Mucosa of stomach (tissue), 1 donor: ENCODE data around the gene CPO.

Experiments used
- H3K27me3 ChIP-seq: one replicate; pipeline ENCODE4 v1.7.0; 2013; ENCODE audit warnings: mild to moderate bottlenecking, low read length; ENCODE audit not compliant: control insufficient read depth, insufficient read depth
- H3K36me3 ChIP-seq: one replicate; pipeline ENCODE4 v1.7.0; 2013; ENCODE audit warnings: low read length; ENCODE audit not compliant: control insufficient read depth, insufficient read depth
- H3K4me1 ChIP-seq: one replicate; pipeline ENCODE4 v1.7.0; 2013; ENCODE audit warnings: mild to moderate bottlenecking, low read length; ENCODE audit not compliant: control insufficient read depth, insufficient read depth
- H3K4me3 ChIP-seq: one replicate; pipeline ENCODE4 v1.7.0; 2013; ENCODE audit warnings: low read length
- H3K9ac ChIP-seq: one replicate; pipeline ENCODE4 v1.7.0; 2013; ENCODE audit warnings: mild to moderate bottlenecking, low read length, moderate library complexity
- H3K9me3 ChIP-seq: one replicate; pipeline ENCODE4 v1.7.0; 2013; ENCODE audit warnings: mild to moderate bottlenecking, low read length, moderate library complexity; ENCODE audit not compliant: control insufficient read depth
- donor health status: Pancreatic carcinoma.

CPO gene

GRCh38 chr2:206979365-206979764 is 40.0 kb downstream of the CPO start:
- Histone ChIP-seq H3K27me3 (no peaks in the 10 kb centered on the region), H3K36me3 (no peaks in the 10 kb centered on the region), H3K4me1 (peaks cover 6% of the 10 kb centered on the region), H3K4me3 (no peak overlapping the region), H3K9me3 (no peaks in the 10 kb centered on the region), H3K9ac (no peak overlapping the region)

- no peak overlapping the region for H3K4me3 ChIP-seq
- H3K36me3 ChIP-seq, result no peaks in the 10 kb centered on the region
- peaks cover 6% of the 10 kb centered on the region for H3K4me1 ChIP-seq
- H3K27me3 ChIP-seq, result no peaks in the 10 kb centered on the region
- no peak overlapping the region for H3K9ac ChIP-seq
- no peaks in the 10 kb centered on the region for H3K9me3 ChIP-seq
Measured at GRCh38 chr2:206979922-206980321, 40.6 kb downstream of the CPO start.

DNA sequence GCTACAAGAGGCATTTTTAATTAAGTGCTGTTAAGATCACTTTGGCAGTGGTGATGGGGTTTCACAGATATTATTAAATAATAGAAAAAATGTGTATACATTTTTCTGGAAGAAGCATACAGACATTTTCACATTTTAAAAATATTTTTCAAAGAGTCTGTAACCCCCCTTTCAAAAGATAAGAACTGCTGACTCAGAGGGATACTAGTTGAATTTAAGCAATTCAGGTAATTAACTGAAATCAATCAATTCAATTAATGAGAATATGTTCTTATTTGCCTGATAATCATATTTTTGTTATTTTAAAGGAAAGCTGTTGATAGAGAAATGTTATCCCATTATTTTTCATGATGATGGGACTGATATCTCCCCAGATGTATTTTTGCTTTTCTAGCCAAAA is 41.1 kb downstream of the CPO start:
- Histone ChIP-seq H3K4me3 (no peak overlapping the region), H3K4me1 (peaks cover 6% of the 10 kb centered on the region), H3K36me3 (no peaks in the 10 kb centered on the region), H3K27me3 (no peaks in the 10 kb centered on the region), H3K9me3 (no peaks in the 10 kb centered on the region), H3K9ac (no peak overlapping the region)

- Histone ChIP-seq H3K4me1 (peaks cover 6% of the 10 kb centered on the region), H3K36me3 (no peaks in the 10 kb centered on the region), H3K9me3 (no peaks in the 10 kb centered on the region), H3K9ac (no peak overlapping the region), H3K27me3 (no peaks in the 10 kb centered on the region), H3K4me3 (no peak overlapping the region)
Measured at GRCh38 chr2:206981086-206981674, 41.9 kb downstream of the CPO start.

GRCh38 chr2:206981739-206982340 is 42.5 kb downstream of the CPO start:
- H3K36me3 ChIP-seq, result no peaks in the 10 kb centered on the region

DNA sequence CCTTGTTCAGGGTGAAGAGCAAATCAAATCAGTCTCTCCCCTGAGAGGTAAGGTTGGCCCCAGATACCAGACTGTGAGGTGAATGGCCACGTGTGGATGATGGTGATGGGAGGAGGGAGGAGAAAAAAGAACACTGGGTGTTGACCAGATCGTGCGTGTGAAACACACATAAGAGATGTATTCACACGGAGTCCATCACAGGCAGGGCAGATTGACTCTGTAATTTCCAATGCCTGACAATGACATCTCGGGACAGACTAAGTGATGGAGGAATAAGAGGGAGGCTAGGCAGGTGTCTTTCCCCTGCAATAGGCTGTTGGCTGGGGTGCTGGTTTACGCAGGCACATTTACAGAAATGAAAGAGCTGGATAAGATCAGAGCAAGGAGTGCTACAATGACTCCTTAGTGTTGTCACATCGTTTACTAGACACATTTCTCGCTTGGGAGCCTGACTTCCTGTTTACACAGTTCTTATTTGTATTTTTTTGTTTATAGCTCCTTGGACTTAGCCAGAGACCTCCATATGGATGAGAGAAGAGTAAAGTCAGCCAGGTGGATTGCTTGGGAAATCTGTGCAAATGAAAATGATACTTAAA is 43.1 kb downstream of the CPO start:
- Histone ChIP-seq H3K9ac (no peak overlapping the region), H3K27me3 (no peaks in the 10 kb centered on the region), H3K4me3 (no peak overlapping the region), H3K9me3 (no peaks in the 10 kb centered on the region), H3K36me3 (no peaks in the 10 kb centered on the region), H3K4me1 (peaks cover 6% of the 10 kb centered on the region)

More at GRCh38 chr2:206981739-206982340, 42.5 kb downstream of the CPO start:
- Histone ChIP-seq H3K27me3 (no peaks in the 10 kb centered on the region), H3K4me1 (peaks cover 6% of the 10 kb centered on the region), H3K9ac (no peak overlapping the region), H3K9me3 (no peaks in the 10 kb centered on the region), H3K4me3 (no peak overlapping the region)

DNA sequence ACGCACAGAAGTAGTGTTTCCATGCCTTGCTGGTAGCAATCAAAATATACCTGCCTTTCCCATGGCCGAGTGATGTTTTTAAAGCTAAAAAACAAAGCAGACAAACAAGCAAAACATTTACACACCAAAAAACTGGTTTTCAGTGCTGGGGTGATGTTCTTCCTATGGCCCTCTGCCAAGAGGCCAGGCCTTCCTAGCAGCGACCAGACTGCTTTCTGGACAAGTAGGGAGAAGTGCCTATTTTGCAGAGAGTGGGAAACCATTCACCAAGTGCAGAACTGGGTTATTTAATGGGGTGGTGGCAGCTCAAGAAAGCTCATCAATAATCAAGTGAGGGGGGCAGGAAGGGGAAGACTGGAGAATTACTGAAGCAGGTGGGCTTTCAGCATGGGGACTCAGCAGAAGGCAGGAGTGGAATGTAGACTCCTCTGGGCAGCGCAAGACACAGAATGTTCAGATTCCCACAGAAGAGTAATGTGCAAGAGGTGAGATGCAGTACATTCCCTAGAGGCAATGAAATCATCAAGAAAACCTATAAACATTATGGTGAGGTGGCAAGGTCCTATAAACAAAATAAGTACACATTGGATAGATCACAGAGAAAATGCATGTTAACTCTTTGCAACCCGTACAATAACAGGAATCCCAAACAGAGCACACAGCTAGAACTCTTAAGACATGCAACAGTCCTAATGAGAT is 44.0 kb downstream of the CPO start:
- H3K4me3 ChIP-seq, result no peak overlapping the region
- H3K9ac ChIP-seq, result no peak overlapping the region
- H3K27me3 ChIP-seq, result no peaks in the 10 kb centered on the region
- peaks cover 6% of the 10 kb centered on the region for H3K4me1 ChIP-seq
- H3K9me3 ChIP-seq, result no peaks in the 10 kb centered on the region
- H3K36me3 ChIP-seq, result no peaks in the 10 kb centered on the region

DNA sequence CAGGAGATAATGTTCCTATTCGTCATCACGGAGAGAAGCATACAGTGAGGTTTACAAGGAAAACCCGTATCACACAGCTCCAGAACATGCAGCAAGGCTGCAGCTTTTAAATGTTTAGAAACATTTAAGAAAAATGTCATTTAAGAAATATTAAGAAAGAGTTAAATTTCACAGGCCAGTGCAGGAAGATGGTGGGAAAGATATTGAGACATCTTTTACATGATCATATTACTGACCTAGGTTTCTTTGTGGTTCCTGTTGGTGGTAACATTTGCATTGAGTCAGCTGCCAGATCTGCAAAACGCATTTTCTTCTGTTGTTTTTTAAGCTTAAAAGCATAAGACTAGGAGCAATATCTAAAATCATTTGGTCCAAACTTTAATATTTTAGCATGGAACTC is 44.9 kb downstream of the CPO start:
- Histone ChIP-seq H3K4me1 (peaks cover 6% of the 10 kb centered on the region), H3K9ac (no peak overlapping the region), H3K9me3 (no peaks in the 10 kb centered on the region), H3K4me3 (no peak overlapping the region), H3K27me3 (no peaks in the 10 kb centered on the region), H3K36me3 (no peaks in the 10 kb centered on the region)

- Histone ChIP-seq H3K36me3 (no peaks in the 10 kb centered on the region), H3K4me3 (no peak overlapping the region), H3K4me1 (peaks cover 4% of the 10 kb centered on the region), H3K9ac (no peak overlapping the region), H3K9me3 (no peaks in the 10 kb centered on the region), H3K27me3 (no peaks in the 10 kb centered on the region)
Measured at GRCh38 chr2:206986943-206987342, 47.6 kb downstream of the CPO start.

DNA sequence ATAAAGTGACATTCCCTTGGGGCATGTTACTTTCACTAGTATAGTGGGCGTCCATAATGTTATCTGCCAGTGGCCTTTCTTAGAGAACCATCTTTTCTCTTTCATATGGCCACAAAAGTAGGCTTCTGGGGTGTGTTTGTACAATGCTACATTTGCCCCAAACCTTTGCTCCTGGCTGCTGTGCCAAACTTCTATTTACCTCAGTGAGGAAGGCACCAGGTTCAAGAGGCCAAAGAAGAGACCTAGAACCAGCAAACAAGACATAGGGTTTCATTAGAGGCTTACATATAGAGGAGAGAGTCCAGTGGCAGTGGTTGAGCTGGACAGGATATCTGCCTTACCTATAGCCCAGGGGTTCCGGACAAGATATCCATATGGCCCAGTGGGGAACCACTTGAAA is 48.5 kb downstream of the CPO start:
- no peak overlapping the region for H3K4me3 ChIP-seq
- no peaks in the 10 kb centered on the region for H3K27me3 ChIP-seq
- H3K9ac ChIP-seq, result no peak overlapping the region
- no peaks in the 10 kb centered on the region for H3K36me3 ChIP-seq
- no peaks in the 10 kb centered on the region for H3K4me1 ChIP-seq
- no peaks in the 10 kb centered on the region for H3K9me3 ChIP-seq

DNA sequence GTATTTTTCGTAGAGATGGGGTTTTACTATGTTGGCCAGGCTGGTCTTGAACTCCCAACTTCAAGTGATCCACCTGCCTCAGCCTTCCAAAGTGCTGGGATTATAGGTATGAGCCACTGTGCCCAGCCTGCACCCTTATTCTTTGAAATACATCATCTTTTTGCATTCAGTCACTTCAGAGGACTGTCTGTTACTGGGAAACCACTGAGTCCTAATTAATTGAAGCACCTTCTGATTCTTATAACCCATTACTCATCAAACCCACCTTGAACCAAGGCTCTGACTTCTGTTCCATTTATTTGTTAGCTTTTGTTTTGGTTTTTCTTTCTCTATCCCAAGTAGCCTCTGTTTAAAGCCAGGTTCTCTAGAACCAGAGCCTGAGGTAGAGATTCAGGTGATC is 49.6 kb downstream of the CPO start:
- no peaks in the 10 kb centered on the region for H3K4me1 ChIP-seq
- H3K27me3 ChIP-seq, result no peaks in the 10 kb centered on the region
- H3K36me3 ChIP-seq, result no peaks in the 10 kb centered on the region
- H3K4me3 ChIP-seq, result no peak overlapping the region
- H3K9me3 ChIP-seq, result no peaks in the 10 kb centered on the region
- no peak overlapping the region for H3K9ac ChIP-seq

GRCh38 chr2:206989311-206989710 is 50.0 kb downstream of the CPO start:
- no peak overlapping the region for H3K4me3 ChIP-seq
- no peaks in the 10 kb centered on the region for H3K9me3 ChIP-seq
- no peak overlapping the region for H3K9ac ChIP-seq
- no peaks in the 10 kb centered on the region for H3K27me3 ChIP-seq
- no peaks in the 10 kb centered on the region for H3K36me3 ChIP-seq
- no peaks in the 10 kb centered on the region for H3K4me1 ChIP-seq
